ENCODE results near the gene CAMSAP3. TPM values are rescaled to one million over a fixed set of nuclear protein-coding genes. Genes with fewer than 3 reads are reported as not detected.

The CAMSAP3 gene
- total and polyA plus RNA-seq, 7 experiments from 2014 or later, result 0.06 to 0.76 (median 0.20) TPM; not detected in 1

- H3K27me3 Mint-ChIP-seq, result peaks cover 0 to 3% (median 2%) of the 10 kb centered on the region in 5 donors
- DNase-seq (no peak), ATAC-seq (no peak)
- peaks cover 0 to 16% of the 10 kb centered on the region in 2 donors for H3K4me1 ChIP-seq (ENCODE audit: control insufficient read depth in 2 of 2, insufficient read depth in 2 of 2, low read length in 2 of 2)
- H3K9me3 Mint-ChIP-seq, result peaks cover 0 to 1% (median 0%) of the 10 kb centered on the region in 11 donors
- H3K27ac ChIP-seq (ENCODE audit: low read depth, low read length), result no peak overlapping the region
- peak overlapping the region in 2 of 10 donors; percentile 26 to 34 for H3K4me3 Mint-ChIP-seq
- no peaks in the 10 kb centered on the region for H3K9me3 ChIP-seq (ENCODE audit: control insufficient read depth in 2 of 3, low read length in 3 of 3)
- no peak overlapping the region for H3K27ac Mint-ChIP-seq
- H3K36me3 Mint-ChIP-seq, result no peaks in the 10 kb centered on the region
- no peaks in the 10 kb centered on the region for H3K27me3 ChIP-seq (ENCODE audit: control insufficient read depth in 2 of 2, insufficient read depth in 2 of 2, low read length in 2 of 2)
- ChIA-PET POLR2A (interaction anchor here (0.6 kb wide), 1 partner anchor 91 kb away, joined by 3 read pairs; no protein-coding TSS in a partner anchor), CTCF (interaction anchor here (0.6 kb wide), 1 partner anchor 440 kb away, joined by 3 read pairs; no protein-coding TSS in a partner anchor)
- no peak overlapping the region for H3K4me3 ChIP-seq (ENCODE audit: low read length)
- intact Hi-C loops (cut with micrococcal nuclease), result no loop called here
- peaks cover 5 to 16% (median 15%) of the 10 kb centered on the region in 7 donors for H3K4me1 Mint-ChIP-seq
- no peaks in the 10 kb centered on the region for H3K36me3 ChIP-seq (ENCODE audit: control insufficient read depth in 2 of 3, insufficient read depth in 3 of 3, low read length in 3 of 3)
These were observed 66.3 kb downstream of the CAMSAP3 start for GRCh38 chr19:7661744-7662538.

- H3K4me3 ChIP-seq (ENCODE audit: low read length), result no peak overlapping the region
- H3K27ac ChIP-seq (ENCODE audit: low read depth, low read length), result no peak overlapping the region
- ATAC-seq (no peak), DNase-seq (no peak)
- H3K4me1 Mint-ChIP-seq, result peaks cover 5 to 10% (median 9%) of the 10 kb centered on the region in 7 donors
- CTCF ChIA-PET, result no interaction called here
- no peaks in the 10 kb centered on the region for H3K36me3 ChIP-seq (ENCODE audit: control insufficient read depth in 2 of 3, insufficient read depth in 3 of 3, low read length in 3 of 3)
- H3K27me3 ChIP-seq (ENCODE audit: control insufficient read depth in 2 of 2, insufficient read depth in 2 of 2, low read length in 2 of 2), result no peaks in the 10 kb centered on the region
- no peaks in the 10 kb centered on the region for H3K36me3 Mint-ChIP-seq
- intact Hi-C loops (cut with micrococcal nuclease), result no loop called here
- peaks cover 0 to 1% (median 0%) of the 10 kb centered on the region in 11 donors for H3K9me3 Mint-ChIP-seq
- H3K27ac Mint-ChIP-seq, result no peak overlapping the region
- no peak overlapping the region for H3K4me3 Mint-ChIP-seq
- POLR2A ChIA-PET, result no interaction called here
- peaks cover 0 to 6% (median 2%) of the 10 kb centered on the region in 5 donors for H3K27me3 Mint-ChIP-seq
- H3K4me1 ChIP-seq (ENCODE audit: control insufficient read depth in 2 of 2, insufficient read depth in 2 of 2, low read length in 2 of 2), result peaks cover 0 to 9% of the 10 kb centered on the region in 2 donors
- no peaks in the 10 kb centered on the region for H3K9me3 ChIP-seq (ENCODE audit: control insufficient read depth in 2 of 3, low read length in 3 of 3)
These were observed 67.0 kb downstream of the CAMSAP3 start for GRCh38 chr19:7662657-7663056.

GRCh38 chr19:7663706-7664105 lies 68.0 kb downstream of the CAMSAP3 start:
- Mint-ChIP-seq H3K9me3 (no peaks in the 10 kb centered on the region), H3K36me3 (no peaks in the 10 kb centered on the region), H3K4me3 (no peak overlapping the region), H3K4me1 (peaks cover 0 to 6% (median 0%) of the 10 kb centered on the region in 7 donors), H3K27me3 (peaks cover 0 to 6% (median 2%) of the 10 kb centered on the region in 5 donors), H3K27ac (no peak overlapping the region)
- Histone ChIP-seq H3K4me3 (ENCODE audit: low read length) (no peak overlapping the region), H3K4me1 (ENCODE audit: control insufficient read depth in 2 of 2, insufficient read depth in 2 of 2, low read length in 2 of 2) (no peaks in the 10 kb centered on the region), H3K27ac (ENCODE audit: low read depth, low read length) (no peak overlapping the region), H3K36me3 (ENCODE audit: control insufficient read depth in 2 of 3, insufficient read depth in 3 of 3, low read length in 3 of 3) (no peaks in the 10 kb centered on the region), H3K27me3 (ENCODE audit: control insufficient read depth in 2 of 2, insufficient read depth in 2 of 2, low read length in 2 of 2) (no peaks in the 10 kb centered on the region), H3K9me3 (ENCODE audit: control insufficient read depth in 2 of 3, low read length in 3 of 3) (no peaks in the 10 kb centered on the region)
- ATAC-seq, result no peak
- intact Hi-C loops (cut with micrococcal nuclease), result no loop called here
- ChIA-PET POLR2A (no interaction called here), CTCF (no interaction called here)
- no peak for DNase-seq

GRCh38 chr19:7665076-7665475 lies 69.4 kb downstream of the CAMSAP3 start:
- DNase-seq (no peak), ATAC-seq (no peak)
- no peaks in the 10 kb centered on the region for H3K4me1 ChIP-seq (ENCODE audit: control insufficient read depth in 2 of 2, insufficient read depth in 2 of 2, low read length in 2 of 2)
- Mint-ChIP-seq H3K4me3 (no peak overlapping the region), H3K4me1 (peaks cover 0 to 11% (median 2%) of the 10 kb centered on the region in 7 donors), H3K36me3 (no peaks in the 10 kb centered on the region), H3K9me3 (no peaks in the 10 kb centered on the region), H3K27me3 (peaks cover 6 to 14% (median 8%) of the 10 kb centered on the region in 5 donors), H3K27ac (no peak overlapping the region)
- H3K4me3 ChIP-seq (ENCODE audit: low read length), result no peak overlapping the region
- CTCF ChIA-PET, result interaction anchor here (0.6 kb wide), 1 partner anchor 127 kb away, joined by 5 read pairs; no protein-coding TSS in a partner anchor
- no peaks in the 10 kb centered on the region for H3K36me3 ChIP-seq (ENCODE audit: control insufficient read depth in 2 of 3, insufficient read depth in 3 of 3, low read length in 3 of 3)
- no peak overlapping the region for H3K27ac ChIP-seq (ENCODE audit: low read depth, low read length)
- POLR2A ChIA-PET, result interaction anchor here (1.1 kb wide), 1 partner anchor 13 kb away, joined by 3 read pairs; no protein-coding TSS in a partner anchor
- no peaks in the 10 kb centered on the region for H3K27me3 ChIP-seq (ENCODE audit: control insufficient read depth in 2 of 2, insufficient read depth in 2 of 2, low read length in 2 of 2)
- intact Hi-C loops (cut with micrococcal nuclease), result no loop called here
- H3K9me3 ChIP-seq (ENCODE audit: control insufficient read depth in 2 of 3, low read length in 3 of 3), result no peaks in the 10 kb centered on the region

Small RNA genes within 50 kb of the gene (microRNA-seq; reads per million reads assigned to microRNA genes)
- gene MIR6792 (ENCODE audit: borderline microRNAs expressed), result not detected

Other genes starting within 250 kb of the CAMSAP3 start
- gene ARHGEF18, start 246.9 kb upstream of the CAMSAP3 start, total RNA-seq, result 100 to 1,000 TPM in 4 of 5 experiments, 10 to 100 TPM in 1; 53.0 to 132 (median 130) TPM
- 10 to 100 TPM in 1 of 2 donors, 1 to 10 TPM in 1; 3.9 to 14.4 TPM for gene ARHGEF18, start 246.9 kb upstream of the CAMSAP3 start, polyA plus RNA-seq
- gene PEX11G, start 106.8 kb upstream of the CAMSAP3 start, total RNA-seq, result 1 to 10 TPM in 1 of 5 experiments, under 1 TPM in 4; 0.59 to 1.2 (median 0.76) TPM
- gene PEX11G, start 106.8 kb upstream of the CAMSAP3 start, polyA plus RNA-seq, result 1 to 10 TPM in 1 of 2 donors, under 1 TPM in 1; 0.89 to 1.6 TPM
- gene ZNF358, start 79.8 kb upstream of the CAMSAP3 start, total RNA-seq, result 10 to 100 TPM in 1 of 5 experiments, 1 to 10 TPM in 4; 5.7 to 10.1 (median 7.2) TPM
- gene ZNF358, start 79.8 kb upstream of the CAMSAP3 start, polyA plus RNA-seq, result 1 to 10 TPM; 1.4 to 2.6 TPM
- 10 to 100 TPM; 13.8 to 49.2 (median 18.1) TPM for gene MCOLN1, start 73.2 kb upstream of the CAMSAP3 start, total RNA-seq
- gene MCOLN1, start 73.2 kb upstream of the CAMSAP3 start, polyA plus RNA-seq, result 10 to 100 TPM in 1 of 2 donors, 1 to 10 TPM in 1; 8.8 to 11.7 TPM
- gene PNPLA6, start 60.1 kb upstream of the CAMSAP3 start, total RNA-seq, result 100 to 1,000 TPM in 4 of 5 experiments, 10 to 100 TPM in 1; 82.0 to 157 (median 133) TPM
- 10 to 100 TPM in 1 of 2 donors, 1 to 10 TPM in 1; 5.3 to 12.7 TPM for gene PNPLA6, start 60.1 kb upstream of the CAMSAP3 start, polyA plus RNA-seq
- 10 to 100 TPM; 49.3 to 79.8 (median 76.4) TPM for gene XAB2, start 33.7 kb downstream of the CAMSAP3 start, total RNA-seq
- gene XAB2, start 33.7 kb downstream of the CAMSAP3 start, polyA plus RNA-seq, result 10 to 100 TPM in 1 of 2 donors, 1 to 10 TPM in 1; 6.4 to 11.9 TPM
- 100 to 1,000 TPM; 112 to 134 (median 117) TPM for gene PET100, start 33.9 kb downstream of the CAMSAP3 start, total RNA-seq
- 100 to 1,000 TPM; 158 to 274 TPM for gene PET100, start 33.9 kb downstream of the CAMSAP3 start, polyA plus RNA-seq
- gene PCP2, start 37.9 kb downstream of the CAMSAP3 start, total RNA-seq, result 10 to 100 TPM in 1 of 5 experiments, 1 to 10 TPM in 4; 2.2 to 13.4 (median 5.4) TPM
- not detected for gene PCP2, start 37.9 kb downstream of the CAMSAP3 start, polyA plus RNA-seq
- 100 to 1,000 TPM; 158 to 411 (median 187) TPM for gene STXBP2, start 41.2 kb downstream of the CAMSAP3 start, total RNA-seq
- 10 to 100 TPM; 52.8 to 61.1 TPM for gene STXBP2, start 41.2 kb downstream of the CAMSAP3 start, polyA plus RNA-seq
- gene RETN, start 73.2 kb downstream of the CAMSAP3 start, total RNA-seq, result 1 to 10 TPM in 1 of 5 experiments, not detected in 4; 3.4 TPM
- not detected for gene RETN, start 73.2 kb downstream of the CAMSAP3 start, polyA plus RNA-seq
- 10 to 100 TPM in 1 of 5 experiments, 1 to 10 TPM in 1, not detected in 3; 1.2 to 12.3 TPM for gene MCEMP1, start 81.2 kb downstream of the CAMSAP3 start, total RNA-seq
- gene MCEMP1, start 81.2 kb downstream of the CAMSAP3 start, polyA plus RNA-seq, result not detected
- 10 to 100 TPM; 43.7 to 79.3 (median 75.4) TPM for gene TRAPPC5, start 85.0 kb downstream of the CAMSAP3 start, total RNA-seq
- 100 to 1,000 TPM; 165 to 191 TPM for gene TRAPPC5, start 85.0 kb downstream of the CAMSAP3 start, polyA plus RNA-seq
- 1 to 10 TPM in 2 of 5 experiments, under 1 TPM in 1, not detected in 2; 0.32 to 3.8 (median 1.3) TPM for gene FCER2, start 106.3 kb downstream of the CAMSAP3 start, total RNA-seq
- under 1 TPM; 0.48 to 0.52 TPM for gene FCER2, start 106.3 kb downstream of the CAMSAP3 start, polyA plus RNA-seq
- gene CLEC4G, start 136.2 kb downstream of the CAMSAP3 start, total RNA-seq, result 1 to 10 TPM in 1 of 5 experiments, not detected in 4; 1.2 TPM
- not detected for gene CLEC4G, start 136.2 kb downstream of the CAMSAP3 start, polyA plus RNA-seq
- gene CD209, start 151.7 kb downstream of the CAMSAP3 start, total RNA-seq, result under 1 TPM in 3 of 5 experiments, not detected in 2; 0.27 to 0.68 (median 0.32) TPM
- gene CD209, start 151.7 kb downstream of the CAMSAP3 start, polyA plus RNA-seq, result not detected
- gene CLEC4M, start 167.4 kb downstream of the CAMSAP3 start, total RNA-seq, result not detected
- under 1 TPM in 1 of 2 donors, not detected in 1; 0.74 TPM for gene CLEC4M, start 167.4 kb downstream of the CAMSAP3 start, polyA plus RNA-seq
- 10 to 100 TPM in 3 of 5 experiments, 1 to 10 TPM in 2; 7.4 to 12.2 (median 11.4) TPM for gene EVI5L, start 234.4 kb downstream of the CAMSAP3 start, total RNA-seq
- 1 to 10 TPM; 2.5 to 3.8 TPM for gene EVI5L, start 234.4 kb downstream of the CAMSAP3 start, polyA plus RNA-seq

Measured in naive thymus-derived CD4-positive, alpha-beta T cell (primary cell).